Measurements from ENCODE around the gene DPM1.
"Not testable (repeated sequence)": the region's sequence is repeated elsewhere in the genome, so short reads cannot be mapped to it uniquely, and the experiment has no call there.

GRCh38 chr20:50978533-50978932 is 20.2 kb upstream of the DPM1 start:
- not testable (repeated sequence) for TF ChIP-seq CTCF (IDR thresholded peaks at IDR 0.05; ENCODE audit: low read depth, low read length); POLR2A (IDR thresholded peaks at IDR 0.05; ENCODE audit: extremely low read depth, insufficient read length)
